HG03039 (cell line): ENCODE results near the gene MCTP1.
A peak's percentile ranks its signal among the peaks of the same experiment; 100 is the strongest.
"Not testable (repeated sequence)": the region's sequence is repeated elsewhere in the genome, so short reads cannot be mapped to it uniquely, and the experiment has no call there.

Experiments used
- ATAC-seq: cut with Tn5 transposase; IDR thresholded peaks from one replicate; pipeline ENCODE4 v1.9.1; 2021; ENCODE audit warnings: mild to moderate bottlenecking, moderate library complexity; ENCODE audit not compliant: unreplicated experiment

MCTP1 gene

GRCh38 chr5:94833851-94834250 lies 451.0 kb downstream of the MCTP1 start:
- no peak for ATAC-seq

GRCh38 chr5:94832685-94833084 lies 452.2 kb downstream of the MCTP1 start:
- ATAC-seq, result no peak

- ATAC-seq, result no peak
Observed at GRCh38 chr5:94830520-94830919, 454.4 kb downstream of the MCTP1 start.

GRCh38 chr5:94828222-94828621 lies 456.7 kb downstream of the MCTP1 start:
- not testable (repeated sequence) for ATAC-seq

GRCh38 chr5:94820488-94820887 lies 464.4 kb downstream of the MCTP1 start:
- no peak for ATAC-seq

GRCh38 chr5:94818904-94819303 lies 466.0 kb downstream of the MCTP1 start:
- ATAC-seq, result no peak

GRCh38 chr5:94815313-94816039 lies 469.4 kb downstream of the MCTP1 start:
- no peak for ATAC-seq

- ATAC-seq, result no peak
Observed at GRCh38 chr5:94812232-94812631, 472.7 kb downstream of the MCTP1 start.

- no peak for ATAC-seq
Observed at GRCh38 chr5:94811331-94811730, 473.6 kb downstream of the MCTP1 start.

GRCh38 chr5:94810877-94811276 lies 474.0 kb downstream of the MCTP1 start:
- no peak for ATAC-seq

- no peak for ATAC-seq
Observed at GRCh38 chr5:94810281-94810680, 474.6 kb downstream of the MCTP1 start.

- ATAC-seq, result no peak
Observed at GRCh38 chr5:94808497-94808896, 476.4 kb downstream of the MCTP1 start.

- ATAC-seq, result no peak
Observed at GRCh38 chr5:94807985-94808384, 476.9 kb downstream of the MCTP1 start.

GRCh38 chr5:94802450-94802849 lies 482.4 kb downstream of the MCTP1 start:
- no peak for ATAC-seq

GRCh38 chr5:94796586-94796985 lies 488.3 kb downstream of the MCTP1 start:
- ATAC-seq, result no peak

- ATAC-seq, result peak; percentile 35
Observed at GRCh38 chr5:94793816-94794198, 491.1 kb downstream of the MCTP1 start.

- peak; percentile 99 for ATAC-seq
Observed at GRCh38 chr5:94793113-94793815, 491.6 kb downstream of the MCTP1 start.

- ATAC-seq, result no peak
Observed at GRCh38 chr5:94791829-94792228, 493.1 kb downstream of the MCTP1 start.

- ATAC-seq, result no peak
Observed at GRCh38 chr5:94788527-94788926, 496.4 kb downstream of the MCTP1 start.

GRCh38 chr5:94784536-94785505 lies 500.1 kb downstream of the MCTP1 start:
- no peak for ATAC-seq

- ATAC-seq, result no peak
Observed at GRCh38 chr5:94782383-94782782, 502.5 kb downstream of the MCTP1 start.
